ENCODE measurements around the gene ARHGAP23.

GRCh38 chr17:38561416-38562214, 133.4 kb downstream of the ARHGAP23 start:
- TF ChIP-seq CTCF (conservative IDR thresholded peaks at IDR 0.05) (no peak), EZH2 (IDR thresholded peaks at IDR 0.05; ENCODE audit: low read depth) (no peak)
